ENCODE data around the gene KIF5A.
A peak's percentile ranks its signal among the peaks of the same experiment; 100 is the strongest.
"Not testable (repeated sequence)": the region's sequence is repeated elsewhere in the genome, so short reads cannot be mapped to it uniquely, and the experiment has no call there.

The KIF5A gene

DNA sequence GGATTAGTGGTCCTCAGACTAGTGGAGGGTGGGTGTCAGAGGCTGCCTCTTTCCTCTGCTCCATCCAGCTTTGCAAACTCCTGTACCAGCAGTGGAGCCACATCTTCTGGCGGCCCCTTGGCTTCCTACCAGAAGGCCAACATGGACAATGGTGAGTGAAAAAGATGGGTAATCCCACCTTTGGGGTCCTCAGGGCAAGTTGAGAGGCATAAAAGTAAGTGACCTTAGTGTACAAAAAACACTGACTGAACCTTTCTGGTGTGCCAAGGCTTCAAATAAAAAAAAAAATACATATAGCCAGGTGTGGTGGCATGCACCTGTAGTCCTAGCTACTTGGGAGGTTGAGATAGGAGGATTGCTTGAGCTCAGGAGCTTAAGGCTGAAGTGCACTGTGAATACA is 32.0 kb downstream of the KIF5A start:
- peaks cover 10% of the 10 kb centered on the region in 2 donors for H3K27me3 Mint-ChIP-seq
- peaks cover 4 to 5% of the 10 kb centered on the region in 2 donors for H3K4me1 Mint-ChIP-seq (ENCODE audit: low read depth in 2 of 2)
- H3K9me3 Mint-ChIP-seq: no peaks in the 10 kb centered on the region
- H3K36me3 Mint-ChIP-seq (ENCODE audit: insufficient read depth): no peaks in the 10 kb centered on the region
- H3K4me3 Mint-ChIP-seq: no peak overlapping the region
- H3K27ac Mint-ChIP-seq: no peak overlapping the region
- ATAC-seq (replicated peaks) (no peak), DNase-seq (no peak)

DNA sequence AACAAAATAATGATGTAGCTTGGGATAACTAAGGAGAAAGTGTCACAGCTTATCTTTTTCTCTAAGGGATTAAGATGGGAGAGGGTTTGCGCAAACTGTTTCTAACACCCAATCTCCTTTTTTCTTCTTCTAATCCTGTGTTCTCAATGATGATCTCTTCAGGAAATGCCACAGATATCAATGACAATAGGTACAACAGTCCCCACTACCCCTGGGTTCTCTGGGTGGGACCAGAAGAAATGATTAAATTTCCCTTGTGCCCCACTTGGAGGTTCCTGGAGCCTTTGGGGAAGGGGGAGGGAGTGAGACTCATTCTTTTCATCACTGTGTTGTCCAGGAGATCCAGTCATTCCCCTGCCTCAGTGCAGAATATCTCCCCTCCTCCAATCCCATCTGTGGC is 32.6 kb downstream of the KIF5A start:
- no peaks in the 10 kb centered on the region for H3K36me3 Mint-ChIP-seq (ENCODE audit: insufficient read depth)
- peaks cover 10% of the 10 kb centered on the region in 2 donors for H3K27me3 Mint-ChIP-seq

DNA sequence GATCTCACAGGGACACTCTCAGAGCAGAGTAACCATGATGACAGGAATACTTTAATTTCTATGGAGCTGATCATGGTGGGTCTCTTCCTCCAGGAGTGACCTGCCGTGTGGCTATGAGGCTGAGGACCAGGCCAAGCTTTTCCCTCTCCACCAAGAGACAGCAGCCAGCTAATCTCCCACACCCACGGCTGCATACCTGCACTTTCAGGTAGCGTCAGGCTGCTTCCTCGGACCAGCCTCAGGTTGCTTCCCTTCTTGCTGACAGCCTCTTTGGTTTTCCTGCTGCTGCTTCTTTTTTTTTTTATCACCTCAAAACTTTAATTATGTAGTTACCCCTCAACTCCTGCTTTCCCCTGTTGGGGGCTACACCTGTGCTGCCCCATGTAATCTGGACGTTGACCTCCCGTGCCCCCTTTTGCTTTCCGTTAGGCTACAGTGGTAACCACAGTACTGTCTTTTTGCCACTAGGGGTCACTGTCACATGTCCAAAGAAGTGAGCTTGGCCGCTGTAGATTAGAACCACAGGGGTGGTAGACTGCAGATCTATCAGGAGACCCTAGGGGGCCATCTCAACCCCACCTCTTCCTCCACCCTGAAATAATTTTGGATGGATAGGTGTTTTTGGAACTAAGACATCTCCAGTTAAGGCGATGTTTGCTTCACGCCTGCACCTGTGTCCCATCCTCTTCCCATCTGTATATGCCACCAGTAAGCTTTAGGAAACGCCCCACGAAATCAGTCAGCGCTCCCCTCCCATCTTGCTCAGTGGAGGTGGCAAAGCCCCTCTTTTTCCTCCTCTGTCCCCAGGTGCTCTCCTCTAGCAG is 33.4 kb downstream of the KIF5A start:
- peak; percentile 70 to 75 (median 71) for DNase-seq
- Mint-ChIP-seq H3K4me1 (ENCODE audit: low read depth in 2 of 2) (peaks cover 4 to 5% of the 10 kb centered on the region in 2 donors), H3K27me3 (peaks cover 10% of the 10 kb centered on the region in 2 donors), H3K27ac (peak overlapping the region in 1 of 2 donors; percentile 20), H3K4me3 (no peak overlapping the region), H3K36me3 (ENCODE audit: insufficient read depth) (no peaks in the 10 kb centered on the region), H3K9me3 (no peaks in the 10 kb centered on the region)
- ATAC-seq (replicated peaks): peak; percentile 100

More for the DNA sequence above, 32.6 kb downstream of the KIF5A start:
- Mint-ChIP-seq H3K27ac (no peak overlapping the region), H3K4me3 (no peak overlapping the region), H3K9me3 (no peaks in the 10 kb centered on the region), H3K4me1 (ENCODE audit: low read depth in 2 of 2) (peaks cover 4 to 5% of the 10 kb centered on the region in 2 donors)
- ATAC-seq (replicated peaks) (no peak), DNase-seq (no peak)

DNA sequence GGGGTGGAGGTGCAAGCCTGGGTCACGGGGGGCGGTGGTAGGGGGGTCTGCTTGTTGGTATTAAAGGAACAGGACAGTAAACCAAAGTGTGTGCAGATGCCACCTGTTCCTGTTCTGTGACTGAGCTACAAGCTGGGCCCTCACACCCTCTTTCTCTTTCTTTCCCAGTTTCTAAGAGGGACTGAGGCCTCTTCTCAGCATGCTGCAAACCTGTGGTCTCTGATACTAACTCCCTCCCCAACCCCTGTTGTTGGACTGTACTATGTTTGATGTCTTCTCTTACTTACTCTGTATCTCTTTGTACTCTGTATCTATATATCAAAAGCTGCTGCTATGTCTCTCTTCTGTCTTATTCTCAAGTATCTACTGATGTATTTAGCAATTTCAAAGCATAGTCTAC is 34.2 kb downstream of the KIF5A start:
- Mint-ChIP-seq H3K27me3 (peaks cover 10% of the 10 kb centered on the region in 2 donors), H3K9me3 (no peaks in the 10 kb centered on the region), H3K36me3 (ENCODE audit: insufficient read depth) (no peaks in the 10 kb centered on the region), H3K4me3 (no peak overlapping the region), H3K4me1 (ENCODE audit: low read depth in 2 of 2) (peaks cover 4 to 5% of the 10 kb centered on the region in 2 donors), H3K27ac (peak overlapping the region in 1 of 2 donors; percentile 15)
- no peak for ATAC-seq (replicated peaks)
- DNase-seq: no peak

DNA sequence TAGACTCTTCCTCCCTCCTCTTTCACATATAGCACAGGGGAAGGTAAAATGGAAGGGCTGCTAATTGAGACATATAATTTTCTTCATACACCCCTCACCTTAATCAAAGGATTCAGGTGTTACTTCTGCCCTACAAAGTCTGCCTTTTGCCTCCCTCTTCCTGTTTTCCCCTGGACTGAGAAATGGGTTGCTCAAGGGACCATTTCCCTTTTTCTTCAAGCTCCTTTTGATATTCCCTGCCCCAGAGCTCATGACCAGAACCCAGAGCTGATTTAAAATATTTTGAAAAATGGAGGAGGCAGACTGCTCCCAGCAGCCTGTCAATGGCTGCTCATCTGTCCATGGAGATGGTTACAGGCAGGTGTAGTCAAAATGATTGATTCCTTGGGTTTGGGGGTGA is 34.8 kb downstream of the KIF5A start:
- peaks cover 4 to 5% of the 10 kb centered on the region in 2 donors for H3K4me1 Mint-ChIP-seq (ENCODE audit: low read depth in 2 of 2)
- no peak for DNase-seq
- no peak overlapping the region for H3K27ac Mint-ChIP-seq
- H3K4me3 Mint-ChIP-seq: no peak overlapping the region
- no peaks in the 10 kb centered on the region for H3K9me3 Mint-ChIP-seq
- H3K27me3 Mint-ChIP-seq: peaks cover 10% of the 10 kb centered on the region in 2 donors
- H3K36me3 Mint-ChIP-seq (ENCODE audit: insufficient read depth): no peaks in the 10 kb centered on the region
- ATAC-seq (replicated peaks): no peak

DNA sequence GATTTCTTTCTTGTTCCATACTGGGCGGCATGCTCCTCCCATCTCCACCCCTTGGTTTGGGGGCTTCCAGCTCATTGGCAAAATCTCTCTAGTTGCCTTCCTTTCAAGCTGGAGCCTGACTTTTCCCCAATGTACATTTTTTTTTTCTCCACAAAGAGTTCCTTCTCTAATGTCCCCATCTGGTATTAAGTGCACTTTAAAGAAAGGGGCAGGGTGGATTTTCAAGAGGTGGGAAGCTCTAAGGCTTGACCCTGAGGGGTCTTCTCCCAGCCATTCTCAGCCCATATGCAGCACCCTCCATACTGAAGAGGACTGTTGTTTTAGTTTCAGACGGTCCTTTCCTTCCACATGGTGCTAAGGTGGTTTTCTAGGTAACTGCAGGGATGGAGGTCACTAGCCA is 35.3 kb downstream of the KIF5A start:
- Mint-ChIP-seq H3K27me3 (peaks cover 10% of the 10 kb centered on the region in 2 donors), H3K36me3 (ENCODE audit: insufficient read depth) (no peaks in the 10 kb centered on the region), H3K4me1 (ENCODE audit: low read depth in 2 of 2) (peaks cover 5% of the 10 kb centered on the region in 2 donors), H3K4me3 (no peak overlapping the region), H3K27ac (no peak overlapping the region), H3K9me3 (no peaks in the 10 kb centered on the region)
- DNase-seq (no peak), ATAC-seq (replicated peaks) (no peak)

DNA sequence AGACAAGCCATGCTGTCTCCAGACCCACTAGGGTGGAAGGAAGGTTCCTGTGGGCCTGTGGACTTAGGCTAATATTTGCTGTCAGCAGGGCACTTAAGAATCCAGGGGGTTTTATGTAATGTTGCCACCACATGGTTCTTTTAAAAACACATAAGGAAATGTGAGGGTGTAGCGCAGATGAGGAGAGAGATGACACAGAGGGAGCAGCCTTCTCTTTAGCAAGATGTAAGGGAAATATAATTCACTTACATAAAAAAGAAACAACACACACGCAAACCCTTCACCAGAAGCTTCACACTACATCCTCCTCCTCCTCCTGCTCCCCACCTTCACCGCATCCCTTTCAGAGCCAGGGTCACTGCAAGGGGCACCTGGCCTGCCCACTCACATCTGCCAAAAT is 36.3 kb downstream of the KIF5A start:
- H3K9me3 Mint-ChIP-seq: no peaks in the 10 kb centered on the region
- no peaks in the 10 kb centered on the region for H3K36me3 Mint-ChIP-seq (ENCODE audit: insufficient read depth)
- peaks cover 9 to 10% of the 10 kb centered on the region in 2 donors for H3K4me1 Mint-ChIP-seq (ENCODE audit: low read depth in 2 of 2)
- ATAC-seq (replicated peaks): no peak
- H3K27ac Mint-ChIP-seq: no peak overlapping the region
- peaks cover 10% of the 10 kb centered on the region in 2 donors for H3K27me3 Mint-ChIP-seq
- no peak overlapping the region for H3K4me3 Mint-ChIP-seq
- no peak for DNase-seq

DNA sequence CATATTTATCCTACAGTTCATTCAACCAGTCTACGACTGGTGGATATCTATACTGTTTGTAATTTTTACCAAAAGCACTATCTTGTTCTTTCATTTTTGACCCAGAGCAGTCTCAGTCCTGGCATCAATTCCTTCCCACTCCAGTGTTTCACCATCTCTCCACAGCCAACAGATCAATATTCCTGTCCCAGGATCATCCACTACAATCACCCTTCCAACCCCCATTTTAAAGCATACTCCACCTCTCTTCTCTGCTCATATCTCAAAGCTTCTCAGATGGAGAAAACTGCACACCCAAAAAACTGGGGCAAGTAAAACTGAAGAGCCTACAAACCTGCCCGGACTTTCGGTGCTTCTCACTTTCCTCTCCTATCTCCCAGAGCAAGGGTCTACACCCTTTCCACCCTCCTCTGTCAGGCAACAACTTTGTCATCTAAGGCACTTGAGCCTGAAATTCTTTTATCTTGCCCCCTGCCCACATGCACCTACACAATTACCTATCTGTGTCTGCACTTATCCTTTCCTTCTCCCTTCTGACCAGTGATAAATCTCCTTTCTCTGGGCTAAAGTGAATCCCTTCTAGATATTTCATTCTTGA is 37.1 kb downstream of the KIF5A start:
- DNase-seq: no peak
- no peak for ATAC-seq (replicated peaks)

DNA sequence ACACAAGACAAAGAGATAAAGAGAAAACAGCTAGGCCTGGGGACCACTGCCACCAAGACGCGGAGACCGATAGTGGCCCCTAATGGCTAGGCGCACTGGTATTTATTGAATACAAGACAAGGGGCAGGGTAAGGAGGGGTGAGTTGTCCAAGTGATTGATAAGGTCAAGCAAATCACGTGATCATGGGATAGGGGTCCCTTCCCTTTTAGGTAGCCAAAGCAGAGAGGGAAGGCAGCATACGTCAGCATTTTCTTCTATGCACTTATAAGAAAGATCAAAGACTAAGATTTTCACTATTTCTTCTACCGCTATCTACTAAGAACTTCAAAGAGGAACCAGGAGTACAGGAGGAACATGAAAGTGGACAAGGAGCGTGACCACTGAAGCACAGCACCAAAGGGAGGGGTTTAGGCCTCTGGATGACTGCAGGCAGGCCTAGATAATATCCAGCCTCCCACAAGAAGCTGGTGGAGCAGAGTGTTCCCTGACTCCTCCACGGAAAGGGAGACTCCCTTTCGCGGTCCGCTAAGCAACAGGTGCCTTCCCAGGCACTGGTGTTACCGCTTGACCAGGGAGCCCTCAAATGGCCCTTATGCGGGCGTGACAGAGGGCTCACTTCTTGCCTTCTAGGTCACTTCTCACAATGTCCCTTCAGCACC is 39.2 kb downstream of the KIF5A start:
- H3K9me3 Mint-ChIP-seq; DNase-seq; H3K4me3 Mint-ChIP-seq; H3K27ac Mint-ChIP-seq; H3K36me3 Mint-ChIP-seq (ENCODE audit: insufficient read depth); H3K27me3 Mint-ChIP-seq; ATAC-seq (replicated peaks): not testable (repeated sequence)
- H3K4me1 Mint-ChIP-seq (ENCODE audit: low read depth in 2 of 2): peaks cover 19 to 28% of the 10 kb centered on the region in 2 donors

More for the DNA sequence above, 37.1 kb downstream of the KIF5A start:
- H3K9me3 Mint-ChIP-seq: no peaks in the 10 kb centered on the region
- no peak overlapping the region for H3K27ac Mint-ChIP-seq
- no peaks in the 10 kb centered on the region for H3K36me3 Mint-ChIP-seq (ENCODE audit: insufficient read depth)
- no peak overlapping the region for H3K4me3 Mint-ChIP-seq
- H3K27me3 Mint-ChIP-seq: peaks cover 10% of the 10 kb centered on the region in 2 donors
- peaks cover 14 to 18% of the 10 kb centered on the region in 2 donors for H3K4me1 Mint-ChIP-seq (ENCODE audit: low read depth in 2 of 2)

DNA sequence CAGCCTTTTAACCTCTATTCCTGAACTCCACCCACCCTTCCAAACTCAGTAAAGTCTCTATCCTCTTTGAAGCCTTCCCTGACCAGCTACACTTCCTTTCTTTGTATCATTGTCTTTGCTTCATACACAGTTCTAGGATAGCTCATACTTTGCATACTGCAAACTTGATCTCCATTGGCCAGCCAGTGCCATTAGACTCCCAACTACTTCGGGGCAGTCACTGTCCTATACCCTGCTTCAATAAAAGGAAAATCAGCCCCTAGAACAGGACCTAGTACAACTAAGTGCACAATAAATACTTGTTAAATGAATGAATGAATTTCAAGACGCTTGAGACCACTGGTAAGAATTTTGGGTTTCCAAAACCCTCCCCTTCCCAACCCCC is 40.6 kb downstream of the KIF5A start:
- Mint-ChIP-seq H3K4me3 (peak overlapping the region; percentile 80 to 88), H3K27me3 (no peaks in the 10 kb centered on the region), H3K36me3 (ENCODE audit: insufficient read depth) (peaks cover 10% of the 10 kb centered on the region), H3K27ac (peak overlapping the region; percentile 81 to 85), H3K4me1 (ENCODE audit: low read depth in 2 of 2) (peaks cover 19 to 28% of the 10 kb centered on the region in 2 donors), H3K9me3 (no peaks in the 10 kb centered on the region)
- DNase-seq (no peak), ATAC-seq (replicated peaks) (no peak)

DNA sequence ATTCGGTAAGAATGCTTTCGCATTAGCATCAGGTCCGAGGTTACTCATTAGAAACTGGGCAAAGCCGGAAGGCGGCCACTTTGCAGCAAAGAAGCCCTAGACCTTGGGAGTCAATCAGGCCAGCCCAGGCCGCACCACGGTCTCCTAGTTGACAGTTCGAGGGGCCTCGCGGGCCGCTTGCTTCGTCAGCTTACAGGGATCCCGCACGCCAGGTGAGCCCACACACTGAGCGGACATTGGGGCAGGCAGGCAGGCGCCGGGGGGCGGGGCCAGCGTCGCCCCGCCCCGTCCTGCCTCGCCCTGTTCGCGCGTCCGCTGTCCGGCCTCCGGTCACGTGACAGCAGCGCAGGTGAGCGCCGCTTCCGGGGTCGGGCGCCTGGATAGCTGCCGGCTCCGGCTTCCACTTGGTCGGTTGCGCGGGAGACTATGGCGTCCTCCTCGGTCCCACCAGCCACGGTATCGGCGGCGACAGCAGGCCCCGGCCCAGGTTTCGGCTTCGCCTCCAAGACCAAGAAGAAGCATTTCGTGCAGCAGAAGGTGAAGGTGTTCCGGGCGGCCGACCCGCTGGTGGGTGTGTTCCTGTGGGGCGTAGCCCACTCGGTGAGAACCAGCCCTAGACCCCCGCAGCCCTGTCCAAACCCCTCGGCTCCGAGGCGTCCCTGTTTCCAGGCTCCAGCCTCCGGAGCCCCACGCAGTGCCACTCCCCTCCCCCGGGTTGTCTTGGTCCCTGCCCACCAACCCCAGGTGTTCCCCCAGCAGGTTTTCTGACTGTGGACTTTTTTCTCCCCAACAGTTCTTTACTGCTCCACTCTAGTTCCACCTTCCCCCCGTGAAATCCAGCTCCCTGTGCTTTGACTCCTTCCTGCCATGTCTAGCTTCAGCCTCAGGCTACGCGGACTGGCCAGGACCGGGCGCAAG is 41.3 kb downstream of the KIF5A start, which contains the start of gene PIP4K2C:
Gene PIP4K2C, plus strand, starts transcription at position 329 of the 918 bp plus-strand sequence. Its CDS starts 98 bp downstream, at position 427.
- peak within 1 kb of the TSS; percentile 80 to 88 for H3K4me3 Mint-ChIP-seq
- peaks cover 16% of the 10 kb centered on the region for H3K36me3 Mint-ChIP-seq (ENCODE audit: insufficient read depth)
- peaks cover 19 to 28% of the 10 kb centered on the region in 2 donors for H3K4me1 Mint-ChIP-seq (ENCODE audit: low read depth in 2 of 2)
- DNase-seq (peak; percentile 48 to 63 (median 59)), ATAC-seq (replicated peaks) (peak; percentile 85)
- peak within 1 kb of the TSS; percentile 81 to 85 for H3K27ac Mint-ChIP-seq
- no peaks in the 10 kb centered on the region for H3K27me3 Mint-ChIP-seq
- no peaks in the 10 kb centered on the region for H3K9me3 Mint-ChIP-seq

DNA sequence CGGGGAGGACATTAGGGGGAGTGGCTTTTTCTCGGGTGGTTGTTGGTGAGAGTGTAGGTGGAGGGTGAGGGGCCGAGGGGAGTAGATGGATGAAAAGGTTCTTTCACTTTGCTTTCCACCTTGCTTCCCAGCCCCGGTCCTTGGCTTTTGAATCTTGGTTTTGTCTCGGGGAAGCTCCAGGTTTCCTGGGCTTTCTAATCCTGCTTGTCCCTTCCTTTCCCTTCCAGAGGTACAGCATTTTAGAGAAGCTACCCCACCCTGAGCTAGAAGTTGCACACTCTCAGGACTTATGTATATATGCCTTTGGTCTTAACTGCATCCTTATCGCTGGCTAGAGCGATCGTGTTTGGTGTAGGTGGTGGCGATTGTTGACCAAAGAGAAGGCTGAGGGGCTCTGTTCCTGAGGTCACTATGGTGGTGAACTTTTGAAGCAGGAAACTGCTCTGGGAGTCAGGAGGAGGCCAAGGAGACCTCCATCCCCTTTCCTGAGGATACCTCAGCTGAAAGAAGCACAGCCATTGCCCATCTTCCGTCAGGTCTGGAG is 42.0 kb downstream of the KIF5A start:
- Mint-ChIP-seq H3K36me3 (ENCODE audit: insufficient read depth) (peaks cover 21% of the 10 kb centered on the region), H3K4me1 (ENCODE audit: low read depth in 2 of 2) (peaks cover 19 to 28% of the 10 kb centered on the region in 2 donors), H3K27me3 (no peaks in the 10 kb centered on the region), H3K27ac (peak overlapping the region; percentile 81 to 85), H3K4me3 (peak overlapping the region; percentile 80 to 88), H3K9me3 (no peaks in the 10 kb centered on the region)
- ATAC-seq (replicated peaks): no peak
- DNase-seq: no peak
